Measurements from ENCODE around the gene SLC17A2.

- TF ChIP-seq CTCF (IDR thresholded peaks at IDR 0.05) (no peak), POLR2A (IDR thresholded peaks at IDR 0.05) (no peak)
Measured at GRCh38 chr6:25946631-25947030, 16.1 kb upstream of the SLC17A2 start.
